HG03108 (cell line): Measurements from ENCODE around the gene APOB.

Experiments used
- ATAC-seq: cut with Tn5 transposase; IDR thresholded peaks from one replicate; pipeline ENCODE4 v1.9.1; 2021; ENCODE audit warnings: moderate library complexity; ENCODE audit not compliant: unreplicated experiment

The APOB gene

DNA sequence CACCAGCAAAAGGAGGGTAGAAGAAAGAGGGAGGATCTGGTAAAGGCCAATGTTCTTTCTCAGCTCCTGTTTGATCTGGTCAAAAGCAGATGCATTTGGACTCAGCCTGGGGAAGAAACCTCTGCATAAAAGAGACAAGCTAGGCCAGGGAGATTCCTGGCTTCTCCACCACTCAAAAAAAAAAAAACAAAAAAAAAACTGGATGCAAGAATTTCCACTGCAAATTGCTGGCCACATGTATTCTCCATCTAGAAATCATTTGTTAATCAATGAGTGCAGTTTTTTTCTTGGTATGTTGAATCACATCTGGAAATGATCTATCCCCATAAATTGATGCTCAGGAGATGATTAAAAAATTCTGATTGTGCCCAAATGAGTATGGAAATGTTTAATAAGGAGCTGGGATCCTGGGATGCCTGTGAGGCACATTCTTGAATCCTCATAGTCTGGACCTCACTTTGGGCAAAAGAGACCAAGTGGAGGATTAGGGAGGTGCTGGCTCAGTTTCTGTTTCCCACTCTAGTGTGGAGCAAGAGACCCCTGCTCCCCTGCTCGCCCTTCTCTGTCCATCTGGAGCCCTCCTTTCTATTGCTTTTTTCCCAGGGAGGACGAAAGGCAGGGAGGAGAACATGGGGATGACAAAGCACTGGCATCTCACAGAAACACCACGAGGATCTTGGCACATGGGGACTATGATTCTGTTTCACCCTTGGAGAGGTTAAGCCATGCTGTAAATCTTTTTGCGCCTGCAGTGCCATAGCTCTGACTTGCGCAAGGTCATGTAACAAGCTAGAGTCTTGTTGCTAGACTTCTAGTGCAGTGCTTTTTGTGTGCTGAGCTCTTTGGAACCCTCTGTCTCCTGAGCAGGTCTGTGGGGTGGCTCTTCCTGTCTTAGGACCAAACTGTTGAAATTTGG lies 57.6 kb downstream of the APOB start:
- no peak for ATAC-seq

DNA sequence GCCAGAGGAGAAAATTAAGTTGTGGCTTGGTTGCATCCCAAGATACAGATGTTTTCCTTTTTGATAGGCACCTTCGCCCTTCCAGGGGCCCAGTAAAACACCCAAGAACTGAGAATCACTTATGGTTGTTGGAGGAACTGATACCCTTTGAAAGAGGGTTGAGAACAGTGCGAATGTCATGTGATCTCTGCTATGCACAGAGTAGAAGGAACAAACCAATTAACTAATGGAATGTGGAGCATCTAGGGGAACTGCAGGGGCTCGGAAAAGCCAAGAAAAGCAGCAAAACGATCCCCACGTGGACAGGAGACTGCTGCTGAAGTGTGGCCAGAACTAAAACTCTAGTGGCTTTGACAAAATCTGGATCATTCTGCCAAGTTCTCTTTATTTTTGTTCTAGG lies 58.8 kb downstream of the APOB start:
- no peak for ATAC-seq

DNA sequence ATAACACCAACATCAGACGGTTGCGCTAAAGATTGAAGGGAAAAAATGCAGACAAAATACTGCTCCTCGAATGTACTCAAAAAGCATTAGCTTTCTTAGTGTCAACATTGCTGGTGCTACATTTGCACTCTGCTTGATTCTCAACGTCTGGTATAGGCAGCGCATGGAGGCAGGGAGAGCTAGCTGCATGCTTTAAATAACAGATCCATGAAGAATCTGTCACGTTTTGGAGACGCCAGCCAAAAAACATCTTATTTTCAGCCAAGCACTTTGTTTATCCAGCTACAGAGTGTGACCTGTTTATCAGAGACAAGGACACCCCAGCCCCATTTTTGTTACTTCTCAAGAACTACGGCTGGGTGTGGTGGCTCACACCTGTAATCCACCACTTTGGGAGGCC lies 59.5 kb downstream of the APOB start:
- no peak for ATAC-seq

DNA sequence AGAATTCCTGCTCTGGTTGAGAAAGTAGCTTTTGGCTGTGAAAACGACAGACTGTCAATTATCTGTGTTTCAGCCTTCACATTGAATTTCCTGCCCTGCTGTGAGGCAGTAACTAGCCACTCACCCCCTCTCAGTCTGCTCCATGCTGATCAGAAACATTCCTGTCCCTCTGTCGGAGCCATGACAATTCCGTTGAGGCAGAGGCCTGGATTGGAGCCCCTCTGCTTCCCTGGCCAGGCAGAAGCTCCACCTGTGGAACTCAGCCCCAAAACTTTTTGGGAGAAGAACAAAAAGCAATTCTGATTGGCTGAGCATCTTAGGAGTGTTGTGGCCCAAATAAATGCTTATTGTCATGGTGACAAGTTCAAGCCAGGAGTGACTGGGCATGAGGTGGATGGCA lies 60.0 kb downstream of the APOB start:
- no peak for ATAC-seq

DNA sequence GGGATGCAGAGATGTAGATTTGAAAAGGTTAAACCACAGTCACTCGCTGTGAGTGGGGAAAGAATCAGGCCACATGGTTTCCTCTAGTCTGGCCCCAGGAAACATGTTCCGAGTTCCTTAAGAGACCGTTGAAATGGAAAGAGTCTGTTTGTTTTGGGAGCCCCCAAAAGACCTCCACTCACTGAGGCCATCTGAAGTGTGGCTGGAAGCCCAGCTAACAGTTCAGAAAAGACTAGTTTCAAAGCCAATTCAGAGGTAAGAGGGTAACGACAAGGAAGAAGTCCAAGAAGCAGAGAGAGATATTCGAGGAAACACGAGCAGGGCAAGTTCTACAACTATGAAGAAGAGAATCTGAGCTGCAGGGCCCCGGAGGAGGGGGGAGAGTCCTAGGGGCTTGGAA lies 61.0 kb downstream of the APOB start:
- no peak for ATAC-seq

DNA sequence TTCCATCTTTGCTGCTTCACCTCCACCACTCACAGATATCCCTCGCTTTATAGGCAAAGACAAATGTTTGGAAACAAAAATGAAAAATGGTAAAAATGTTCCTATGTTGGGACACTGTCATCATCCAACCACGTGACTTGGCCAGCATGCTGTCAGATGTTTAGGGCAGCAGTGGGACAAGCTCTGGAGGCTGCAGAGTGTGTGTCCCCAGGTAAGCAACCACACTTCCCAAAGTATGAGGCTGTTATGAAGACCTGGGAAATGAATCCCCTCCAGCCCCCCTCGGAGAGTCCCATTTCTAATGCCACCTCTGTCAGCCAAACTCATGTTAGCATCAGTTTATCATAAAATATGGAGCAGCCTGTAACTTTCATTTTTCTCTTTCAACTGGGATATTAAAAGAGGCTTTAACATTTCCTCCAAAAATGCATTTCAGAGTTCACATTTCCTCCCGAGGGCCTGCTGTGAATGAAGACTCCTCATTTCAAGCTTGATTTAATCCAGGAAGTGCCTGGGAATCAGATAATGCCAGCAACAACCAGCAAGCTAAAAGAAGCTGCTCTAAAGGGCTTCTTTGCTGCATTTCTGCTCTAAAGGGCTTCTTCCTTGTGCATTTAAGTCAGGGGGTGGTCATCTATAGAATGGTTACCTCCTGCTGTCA lies 66.2 kb downstream of the APOB start:
- no peak for ATAC-seq

DNA sequence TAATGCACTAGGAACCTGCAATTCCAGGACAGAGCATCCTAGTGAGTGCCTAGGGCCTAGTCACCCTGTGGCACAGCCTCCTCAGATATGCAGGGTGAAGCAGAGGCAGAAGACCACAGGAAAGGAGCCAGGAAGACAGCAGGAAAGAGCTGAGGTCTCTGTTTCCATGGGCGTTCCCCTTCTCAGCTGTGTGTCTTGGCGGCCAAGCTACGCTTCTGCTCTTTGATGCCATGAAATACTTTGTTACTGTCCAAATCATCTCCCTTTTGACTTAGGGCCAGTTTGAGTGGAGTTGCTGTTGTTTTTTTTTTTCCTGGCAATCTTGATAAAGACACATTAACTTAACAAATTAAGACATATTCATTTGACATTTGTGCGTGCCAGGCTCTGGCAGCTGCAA lies 67.3 kb downstream of the APOB start:
- ATAC-seq, result no peak

DNA sequence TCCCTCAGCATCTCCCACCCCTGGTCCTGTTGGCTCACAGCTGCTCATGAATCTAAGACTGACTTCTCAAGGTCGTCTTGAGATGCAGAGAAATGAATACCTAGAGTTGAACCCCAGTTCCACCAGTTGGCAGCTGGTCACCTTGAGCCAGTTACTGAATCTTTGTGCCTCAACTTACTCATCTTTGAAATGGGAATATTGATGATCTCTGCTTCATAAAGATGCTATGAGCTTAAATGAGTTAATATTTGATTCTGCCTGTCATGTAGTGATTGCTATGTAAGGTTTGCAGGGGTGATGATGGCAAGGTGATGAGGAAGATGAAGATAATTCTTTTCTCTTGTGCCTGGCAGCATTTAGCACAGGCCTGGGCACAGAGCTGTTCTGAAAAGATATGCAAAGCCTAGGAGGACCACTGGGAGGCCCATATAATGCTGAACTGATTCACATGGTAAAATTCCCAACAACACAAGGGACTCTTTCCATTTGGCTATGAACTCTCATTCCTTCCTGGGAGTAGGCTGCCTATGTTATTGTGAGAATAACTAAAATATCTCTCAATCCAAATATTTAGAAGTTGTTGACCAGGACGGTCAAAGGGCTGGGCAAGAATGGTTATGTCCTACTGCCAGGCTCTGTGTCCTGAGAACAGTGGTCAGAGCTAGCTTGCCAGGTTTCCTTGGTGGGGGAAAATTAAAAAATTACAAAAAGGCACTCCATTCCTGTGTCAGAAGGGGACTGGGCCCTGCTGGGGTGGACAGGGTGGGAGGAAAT lies 70.9 kb downstream of the APOB start:
- no peak for ATAC-seq

DNA sequence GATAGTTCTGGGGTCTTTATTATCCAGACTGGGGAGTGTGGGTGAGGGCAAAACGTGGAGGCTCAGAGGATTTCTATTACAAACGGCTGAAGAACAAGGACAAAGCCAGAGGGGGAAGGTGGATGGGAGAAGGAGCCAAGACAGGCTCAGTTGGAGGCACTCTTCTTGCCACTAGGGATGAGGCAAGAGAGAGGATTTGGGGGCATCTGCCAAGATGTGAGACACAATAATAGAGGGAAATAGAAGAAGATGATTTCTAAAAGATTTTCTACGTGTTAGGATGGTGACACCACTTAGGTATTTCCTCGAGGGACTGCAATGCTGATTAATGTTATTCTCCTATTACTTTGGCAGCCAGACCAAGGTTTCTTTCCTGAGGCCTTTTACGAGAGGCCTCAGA lies 71.8 kb downstream of the APOB start:
- no peak for ATAC-seq

DNA sequence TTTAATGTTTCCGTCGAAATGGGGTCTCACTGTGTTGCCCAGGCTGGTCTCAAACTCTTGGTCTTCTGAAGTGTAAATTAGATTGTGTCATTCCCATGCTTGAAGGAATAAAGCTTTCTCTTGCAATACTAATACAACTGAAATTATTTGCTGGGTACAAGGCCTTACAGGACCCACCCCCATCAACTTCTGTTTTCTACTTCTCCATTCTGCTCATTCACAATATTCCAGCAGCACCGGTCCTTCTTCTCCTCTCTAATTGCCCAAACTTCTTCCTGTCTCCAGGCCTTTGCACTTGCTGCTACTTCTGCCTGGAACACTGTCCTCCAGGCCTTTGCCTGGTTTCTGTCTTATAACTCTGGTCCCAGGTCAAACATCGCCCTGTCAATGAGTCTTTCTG lies 73.8 kb downstream of the APOB start:
- no peak for ATAC-seq

DNA sequence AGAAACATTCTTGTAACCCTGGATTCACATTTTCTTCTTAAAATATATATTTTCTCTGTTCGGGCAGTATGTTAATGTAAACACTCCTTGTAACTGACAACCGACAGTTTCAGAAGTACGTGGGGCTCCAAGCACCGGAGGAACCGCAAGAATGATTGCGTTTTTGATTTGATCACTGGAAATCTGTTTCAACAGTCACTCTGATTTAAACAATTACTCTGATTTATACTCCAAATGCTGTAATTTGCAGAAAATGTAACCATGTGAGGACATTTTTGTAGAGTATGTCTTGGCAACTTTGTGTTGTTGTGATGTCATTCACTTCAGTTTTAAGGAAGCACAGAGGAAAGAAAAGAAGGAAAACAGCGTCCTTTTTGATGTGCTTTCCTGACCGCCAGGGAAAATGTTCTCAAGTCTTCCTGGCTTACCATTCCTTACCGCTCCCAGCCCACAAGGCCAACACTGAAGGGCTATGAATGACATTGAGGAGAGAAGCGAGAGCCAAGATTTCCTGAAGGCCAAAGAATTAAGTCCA lies 77.7 kb downstream of the APOB start:
- no peak for ATAC-seq

DNA sequence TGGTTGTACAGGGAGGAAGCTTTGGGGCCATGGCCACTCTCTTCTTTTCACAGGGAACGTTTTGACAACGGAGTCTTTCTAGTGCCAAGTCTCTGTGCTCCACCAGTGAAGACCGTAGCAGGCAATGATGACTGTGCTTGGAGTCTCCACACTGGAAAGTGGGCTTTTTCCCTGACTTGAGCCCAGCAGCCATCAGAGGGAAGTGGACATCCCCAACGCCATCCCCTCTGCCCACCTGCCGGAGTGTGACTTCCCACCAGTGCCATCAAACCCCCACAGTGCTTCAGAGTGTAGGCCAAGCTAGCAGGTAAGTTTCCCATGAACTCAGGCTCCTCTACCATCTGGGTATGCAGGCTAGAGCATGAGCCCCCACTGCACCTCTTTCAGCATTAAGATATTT lies 78.7 kb downstream of the APOB start:
- ATAC-seq, result no peak

DNA sequence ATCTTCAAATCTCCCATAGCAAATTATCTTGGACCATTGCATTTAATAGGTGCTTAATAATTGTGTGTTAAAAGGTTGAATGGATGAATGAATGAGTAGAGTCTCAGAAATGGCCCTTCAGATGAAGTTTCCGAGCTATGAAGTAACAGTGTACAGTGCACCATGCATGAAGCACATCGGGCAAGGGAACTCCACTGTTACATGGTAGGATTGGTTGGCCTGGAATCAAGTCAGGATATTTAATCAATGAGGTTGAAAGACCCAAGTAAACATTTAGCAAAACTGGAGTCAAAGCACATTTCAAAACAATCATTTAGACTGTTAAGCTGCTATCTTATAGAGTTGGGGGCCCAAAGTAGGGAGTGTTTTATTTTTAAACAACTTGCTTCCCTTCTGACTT lies 80.0 kb downstream of the APOB start:
- no peak for ATAC-seq

DNA sequence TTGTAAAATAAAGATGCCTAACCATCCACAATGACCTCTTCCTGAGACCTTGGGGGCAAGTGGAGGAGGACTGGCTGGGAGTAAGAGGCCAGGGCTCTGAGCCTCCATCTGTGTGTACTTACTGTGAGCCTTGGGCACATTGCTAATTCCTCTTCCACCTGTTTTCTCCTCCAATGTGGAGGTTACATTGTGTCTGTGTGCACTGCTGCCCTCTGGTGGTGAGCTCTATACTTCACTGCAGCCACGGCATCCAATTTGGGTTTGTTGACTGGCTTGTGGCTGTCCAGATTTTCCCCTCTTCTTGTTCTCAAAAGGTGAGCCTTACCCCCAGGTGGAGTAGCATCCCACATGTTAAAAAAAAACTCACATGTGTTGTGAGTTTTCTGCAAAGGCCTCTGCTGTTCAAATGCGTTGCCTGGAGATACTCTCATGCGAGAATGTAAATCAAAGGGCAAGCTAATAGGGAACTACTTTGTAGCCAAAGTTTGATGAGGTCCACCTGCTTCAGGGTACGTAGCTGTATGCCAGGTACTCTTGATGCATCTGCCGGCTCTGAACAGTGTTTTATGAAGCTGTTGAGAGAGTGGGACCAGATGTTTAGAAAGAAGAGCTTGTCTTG lies 80.8 kb downstream of the APOB start:
- no peak for ATAC-seq

DNA sequence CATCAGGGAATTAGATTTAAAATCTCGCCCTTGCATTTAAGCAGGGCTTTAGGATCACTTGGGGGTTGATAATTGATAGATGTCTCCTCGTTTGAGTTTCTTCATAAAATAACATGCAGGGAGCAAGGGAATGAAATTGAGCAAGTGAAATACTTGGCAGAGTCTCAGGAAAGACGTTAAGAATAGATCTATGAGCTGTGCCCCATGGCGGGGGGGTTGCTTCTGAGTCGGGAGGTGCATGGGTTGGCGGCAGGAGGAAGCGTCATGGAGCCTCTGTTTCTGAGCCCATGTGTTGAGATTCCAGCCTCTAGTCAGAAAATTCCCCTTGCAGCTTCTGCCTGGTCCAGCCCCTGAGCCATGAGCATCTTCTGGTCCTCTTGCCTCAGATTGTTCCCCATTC lies 82.0 kb downstream of the APOB start:
- ATAC-seq, result no peak

DNA sequence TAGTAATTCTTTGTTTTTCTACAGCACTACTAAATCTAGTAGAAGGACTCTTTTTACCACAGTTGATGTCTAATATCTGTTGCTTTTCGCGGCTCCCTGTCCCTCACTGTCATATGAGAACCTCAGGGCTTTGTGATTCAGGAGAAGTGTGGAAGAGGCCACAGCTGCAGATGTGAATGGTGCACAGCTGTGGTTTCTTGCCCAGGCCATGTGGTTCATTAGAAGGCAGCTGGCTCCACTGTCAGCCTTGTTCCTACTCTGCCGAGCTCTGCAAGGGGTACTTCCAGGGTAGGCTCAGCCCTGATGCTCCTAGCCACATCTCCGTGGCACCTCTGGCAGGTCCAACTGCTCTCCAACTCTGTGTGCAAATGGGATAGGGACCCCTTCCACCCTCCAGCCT lies 83.9 kb downstream of the APOB start:
- no peak for ATAC-seq

DNA sequence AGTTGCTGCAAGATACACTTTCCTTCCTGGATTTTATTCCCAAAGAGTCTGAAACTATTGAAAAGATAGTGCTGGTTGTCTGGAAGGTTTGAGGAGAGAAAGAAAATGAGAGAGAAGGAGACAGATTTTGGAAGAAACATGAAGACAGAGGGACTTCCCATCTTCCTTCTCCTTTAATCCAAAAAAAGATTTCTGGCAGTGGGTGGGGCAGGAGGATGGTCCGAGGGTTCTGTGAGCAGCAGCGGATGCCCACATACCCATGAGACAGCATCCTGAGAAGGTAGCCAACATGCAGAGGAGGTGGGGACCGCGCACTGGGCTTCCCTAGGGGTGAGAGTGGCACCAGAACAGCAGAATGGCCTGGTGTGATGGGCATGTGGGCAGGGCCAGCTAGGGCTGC lies 84.6 kb downstream of the APOB start:
- no peak for ATAC-seq

DNA sequence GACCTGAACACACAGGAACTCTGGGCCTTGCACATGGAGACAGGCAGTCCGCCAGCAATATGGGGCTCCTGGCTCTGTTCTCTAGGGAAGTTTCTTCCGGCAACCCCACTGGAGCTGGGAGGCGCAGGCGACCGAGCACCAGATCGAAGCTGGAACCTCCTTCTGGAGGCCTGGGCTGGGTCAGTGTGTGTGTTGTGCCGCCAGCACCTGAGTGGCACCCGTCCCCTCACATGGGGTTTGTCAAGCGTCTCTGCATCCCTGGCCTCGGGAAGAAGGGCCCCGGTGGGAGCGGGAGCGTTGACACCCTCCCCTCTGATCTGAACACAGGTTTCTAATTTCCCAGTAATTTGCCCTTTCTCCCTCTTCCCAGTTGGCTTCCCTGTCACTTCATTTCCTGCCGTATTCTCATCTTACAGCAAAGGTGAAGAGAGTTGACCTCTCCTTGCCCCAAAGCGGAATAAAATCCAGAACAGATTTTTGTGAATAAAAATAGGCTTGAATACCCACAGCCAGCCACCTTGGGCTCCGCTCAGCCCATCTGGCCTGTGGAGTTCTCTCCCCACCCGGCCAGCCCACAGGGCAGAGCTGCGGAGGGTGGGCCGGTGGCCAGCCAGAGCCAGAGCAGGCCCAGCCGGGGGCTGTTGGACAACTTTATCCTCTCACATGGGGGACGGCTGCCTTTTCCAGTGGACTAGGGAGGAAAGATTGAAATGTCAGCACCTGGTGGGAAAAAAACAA lies 85.9 kb downstream of the APOB start:
- no peak for ATAC-seq

DNA sequence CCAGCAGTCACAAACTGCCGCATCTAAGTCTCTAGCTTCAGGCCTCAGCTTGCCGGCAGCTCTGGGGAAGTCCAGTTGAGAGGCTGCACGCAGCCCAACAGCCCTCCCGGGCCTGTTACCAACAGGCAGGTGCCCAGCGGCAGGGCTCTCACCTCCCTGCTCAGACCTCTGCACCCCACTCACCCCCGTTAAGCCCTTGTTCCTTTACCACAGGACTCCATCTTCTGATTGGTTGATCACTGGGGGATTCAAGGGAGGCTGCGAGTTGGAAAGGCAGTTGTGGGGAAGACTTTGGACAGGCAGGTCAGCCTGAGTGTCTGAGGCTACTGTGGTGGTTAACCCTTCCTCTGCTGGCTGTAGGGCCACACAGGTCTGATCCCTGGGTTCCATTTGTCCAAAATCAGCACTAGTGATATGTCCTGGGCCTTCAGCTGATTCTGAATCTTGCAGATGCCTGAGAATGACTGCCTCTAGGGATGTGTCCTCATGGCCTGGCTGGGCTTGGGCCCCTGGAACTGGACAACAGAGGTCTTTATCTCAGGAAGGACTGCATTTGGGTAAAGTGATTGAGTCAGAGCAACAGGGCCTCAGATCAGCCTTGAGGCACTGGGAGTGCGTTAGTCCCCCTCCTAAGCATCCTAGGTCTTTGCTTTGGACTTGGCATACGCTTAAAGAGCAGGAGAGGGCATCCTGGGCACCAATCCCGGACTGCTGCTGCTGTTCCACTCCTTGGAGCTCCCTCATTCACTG lies 88.4 kb downstream of the APOB start:
- ATAC-seq, result no peak
